OCI-LY3 (cell line): ENCODE measurements around the gene TCF4.

Source experiments
- H2AFZ ChIP-seq: fragments of 200-600, 300-600 bp; shearing (Covaris generic); 2 replicates; pipeline ENCODE4 v1.6.0; 2014; ENCODE audit warnings: antibody characterized with exemption, low read depth, low read length
- H3K27ac ChIP-seq: fragments of 200-600, 300-600 bp; sonication (generic); 2 replicates; pipeline ENCODE4 v1.5.1; 2014; ENCODE audit warnings: mild to moderate bottlenecking, low read length, moderate library complexity, mixed read lengths
- H3K27me3 ChIP-seq: fragments of 200-600, 300-600 bp; sonication (generic); 2 replicates; pipeline ENCODE4 v1.6.1; 2014; ENCODE audit warnings: low read depth, low read length, mixed read lengths
- H3K36me3 ChIP-seq: fragments of 200-600, 300-600 bp; sonication (generic); replicated peaks from 2 replicates; pipeline ENCODE3; 2014; ENCODE audit warnings: low read depth, low read length, mixed read lengths
- H3K4me1 ChIP-seq: fragments of 300-600, 200-600 bp; sonication (generic); 2 replicates; pipeline ENCODE4 v1.6.1; 2014; ENCODE audit warnings: low read length, mixed read lengths
- H3K4me2 ChIP-seq: fragments of 200-600, 300-600 bp; sonication (generic); 2 replicates; pipeline ENCODE4 v1.6.1; 2014; ENCODE audit warnings: low read length, mixed read lengths
- H3K4me3 ChIP-seq: fragments of 300-600, 200-600 bp; sonication (generic); 2 replicates; pipeline ENCODE4 v1.5.1; 2014; ENCODE audit warnings: antibody characterized with exemption, mild to moderate bottlenecking, low read length, moderate library complexity
- H3K79me2 ChIP-seq: fragments of 300-600, 200-600 bp; shearing (Covaris generic); 2 replicates; pipeline ENCODE4 v1.6.1; 2014; ENCODE audit warnings: mild to moderate bottlenecking, low read length, mixed read lengths
- H3K9ac ChIP-seq: fragments of 300-600, 200-600 bp; shearing (Covaris generic); 2 replicates; pipeline ENCODE4 v1.6.0; 2014; ENCODE audit warnings: mild to moderate bottlenecking, low read length, moderate library complexity
- H3K9me3 ChIP-seq: fragments of 200-600, 300-600 bp; shearing (Covaris generic); 2 replicates; pipeline ENCODE4 v1.6.1; 2014; ENCODE audit warnings: low read length, mixed read lengths; ENCODE audit not compliant: insufficient read depth
- H4K20me1 ChIP-seq: fragments of 200-600, 300-600 bp; sonication (generic); 2 replicates; pipeline ENCODE4 v1.6.1; 2016; ENCODE audit warnings: low read length, mixed read lengths; ENCODE audit not compliant: insufficient read depth
- CTCF ChIP-seq: fragments of 200-600, 300-600 bp; sonication (generic); IDR thresholded peaks from 2 replicates; pipeline ENCODE4 v1.5.1; 2014; ENCODE audit warnings: antibody characterized with exemption, low read length, low read depth
- EZH2phosphoT487 ChIP-seq: fragments of 200-600 bp; shearing (Covaris generic); IDR thresholded peaks from 2 replicates; pipeline ENCODE4 v1.6.1; 2018; ENCODE audit warnings: antibody characterized with exemption, mixed run types, low read depth

TCF4 gene

GRCh38 chr18:55575066-55575465 lies 12.9 kb downstream of the TCF4 start:
- Histone ChIP-seq H3K4me2 (peak overlapping the region; percentile 87), H3K9ac (peak overlapping the region; percentile 72), H2AFZ (no peak overlapping the region), H3K27me3 (no peaks in the 10 kb centered on the region), H3K4me1 (peaks cover 88% of the 10 kb centered on the region), H3K79me2 (peaks cover 99% of the 10 kb centered on the region), H3K27ac (peak overlapping the region; percentile 85), H3K4me3 (peak overlapping the region; percentile 70), H3K9me3 (no peaks in the 10 kb centered on the region), H3K36me3 (peaks cover 79% of the 10 kb centered on the region), H4K20me1 (peaks cover 80% of the 10 kb centered on the region)
- TF ChIP-seq EZH2phosphoT487 = no peak
- no peak for TF ChIP-seq CTCF

GRCh38 chr18:55573386-55573785 lies 14.6 kb downstream of the TCF4 start:
- peak overlapping the region; percentile 12 for H3K27ac ChIP-seq
- H4K20me1 ChIP-seq = peaks cover 92% of the 10 kb centered on the region
- no peak overlapping the region for H3K9ac ChIP-seq
- H2AFZ ChIP-seq = no peak overlapping the region
- H3K79me2 ChIP-seq = peaks cover 99% of the 10 kb centered on the region
- TF ChIP-seq CTCF (no peak), EZH2phosphoT487 (no peak)
- no peak overlapping the region for H3K4me3 ChIP-seq
- H3K9me3 ChIP-seq = no peaks in the 10 kb centered on the region
- H3K4me2 ChIP-seq = peak overlapping the region; percentile 4; the same call in 1 of the 2 replicates
- H3K27me3 ChIP-seq = no peaks in the 10 kb centered on the region
- H3K4me1 ChIP-seq = peaks cover 72% of the 10 kb centered on the region
- peaks cover 81% of the 10 kb centered on the region for H3K36me3 ChIP-seq

GRCh38 chr18:55570966-55571365 lies 17.0 kb downstream of the TCF4 start:
- H3K27ac ChIP-seq = peak overlapping the region; percentile 16
- H4K20me1 ChIP-seq = peaks cover 94% of the 10 kb centered on the region
- no peak overlapping the region for H3K4me3 ChIP-seq
- H2AFZ ChIP-seq = no peak overlapping the region
- H3K4me1 ChIP-seq = peaks cover 52% of the 10 kb centered on the region
- peaks cover 83% of the 10 kb centered on the region for H3K36me3 ChIP-seq
- H3K27me3 ChIP-seq = no peaks in the 10 kb centered on the region
- H3K9ac ChIP-seq = no peak overlapping the region
- no peak for TF ChIP-seq EZH2phosphoT487
- H3K79me2 ChIP-seq = peaks cover 100% of the 10 kb centered on the region
- 0 out of 2 replicates have a peak overlapping the region, but pooled peaks have one; percentile 1 for H3K4me2 ChIP-seq
- no peaks in the 10 kb centered on the region for H3K9me3 ChIP-seq

GRCh38 chr18:55566456-55566935 lies 21.5 kb downstream of the TCF4 start:
- TF ChIP-seq EZH2phosphoT487 (no peak), CTCF (no peak)
- Histone ChIP-seq H3K36me3 (peaks cover 86% of the 10 kb centered on the region), H3K79me2 (peaks cover 100% of the 10 kb centered on the region), H4K20me1 (peaks cover 94% of the 10 kb centered on the region), H3K27ac (no peak overlapping the region), H3K4me3 (no peak overlapping the region), H3K4me2 (no peak overlapping the region), H3K9me3 (no peaks in the 10 kb centered on the region), H3K4me1 (peaks cover 9% of the 10 kb centered on the region), H2AFZ (no peak overlapping the region), H3K9ac (no peak overlapping the region), H3K27me3 (no peaks in the 10 kb centered on the region)
